GM19099 (cell line): Measurements from ENCODE around the gene FBLN2.

Source experiments
- POLR2A ChIP-seq: IDR thresholded peaks from 3 replicates; pipeline ENCODE4 v1.6.1; 2011; ENCODE audit warnings: low read depth; ENCODE audit not compliant: insufficient read length; ENCODE audit errors: extremely low read depth

Gene FBLN2

DNA sequence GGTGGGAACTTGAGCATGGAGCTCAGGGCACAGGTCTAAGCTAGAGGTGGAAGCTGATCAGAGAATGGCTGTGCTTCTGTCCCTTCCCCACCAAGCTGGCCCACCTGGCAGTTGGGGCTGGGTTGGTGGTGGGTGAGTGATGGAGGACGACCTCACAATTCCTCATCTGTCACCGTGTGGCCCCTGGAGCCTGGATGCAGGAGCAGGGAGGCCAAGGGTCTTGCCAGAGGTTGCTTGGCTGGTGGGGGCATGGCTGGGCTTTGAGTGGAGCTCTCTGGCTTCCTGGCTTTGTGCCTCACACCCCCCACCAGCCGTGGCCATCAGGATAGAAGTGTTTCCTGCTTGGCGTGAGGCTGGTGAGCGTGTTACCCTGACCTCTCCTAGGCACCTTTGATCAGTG lies 36.0 kb downstream of the FBLN2 start:
- no peak for TF ChIP-seq POLR2A

DNA sequence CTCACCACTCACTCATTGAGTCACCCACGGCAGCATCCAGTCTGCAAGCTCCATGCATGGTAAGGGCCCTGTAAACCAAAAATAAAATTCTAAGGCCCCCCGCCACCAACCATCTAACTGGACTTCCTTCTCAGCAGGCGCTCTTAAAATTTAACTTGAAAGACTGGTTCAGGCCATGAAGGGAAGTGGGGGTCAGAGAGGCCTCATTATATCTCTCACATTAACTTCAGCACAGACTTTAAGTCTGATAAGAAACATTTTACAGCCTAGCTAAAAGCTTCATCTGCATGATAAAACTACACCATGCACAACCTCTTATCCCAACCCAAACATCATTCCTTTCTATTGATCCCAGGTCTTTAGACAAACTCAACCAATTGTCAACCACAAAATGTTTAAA lies 38.5 kb downstream of the FBLN2 start:
- no peak for TF ChIP-seq POLR2A

- no peak for TF ChIP-seq POLR2A
These were observed 39.3 kb downstream of the FBLN2 start for GRCh38 chr3:13588221-13588701.

GRCh38 chr3:13588993-13589392 lies 40.1 kb downstream of the FBLN2 start:
- TF ChIP-seq POLR2A, result no peak

DNA sequence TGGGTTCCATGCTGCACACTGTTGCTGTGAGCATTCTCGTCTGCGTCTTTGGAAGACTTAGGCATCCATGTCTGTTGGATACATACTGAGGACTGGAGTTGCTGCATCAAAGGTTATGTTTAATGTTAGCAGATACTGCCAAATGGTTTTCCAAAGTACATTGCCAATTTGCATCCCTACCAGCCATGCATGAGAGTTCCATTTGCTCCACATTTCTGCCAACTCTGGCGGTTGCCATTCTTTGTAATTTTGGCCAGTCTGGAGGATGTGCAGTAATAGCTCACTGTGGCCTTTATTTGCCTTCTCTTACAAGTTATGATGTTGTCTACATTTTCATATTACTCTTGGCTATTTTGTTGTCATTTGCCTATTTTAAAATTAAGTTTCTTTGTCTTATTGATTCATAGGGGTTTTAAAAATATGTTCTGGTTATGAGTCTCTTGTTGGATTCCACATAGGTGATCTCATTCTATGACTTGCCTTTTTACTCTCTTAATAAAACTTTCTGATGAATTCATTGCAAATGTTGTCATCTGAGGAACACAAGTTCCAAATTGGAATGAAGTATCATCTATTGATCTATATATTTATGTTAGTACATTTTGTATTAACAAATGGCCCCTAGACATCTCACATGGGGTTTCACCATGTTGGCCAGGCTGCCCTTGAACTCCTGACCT lies 42.1 kb downstream of the FBLN2 start:
- no peak for TF ChIP-seq POLR2A

GRCh38 chr3:13593615-13594014 lies 44.7 kb downstream of the FBLN2 start:
- TF ChIP-seq POLR2A, result no peak

- no peak for TF ChIP-seq POLR2A
These were observed 45.2 kb downstream of the FBLN2 start for GRCh38 chr3:13594146-13594545.

DNA sequence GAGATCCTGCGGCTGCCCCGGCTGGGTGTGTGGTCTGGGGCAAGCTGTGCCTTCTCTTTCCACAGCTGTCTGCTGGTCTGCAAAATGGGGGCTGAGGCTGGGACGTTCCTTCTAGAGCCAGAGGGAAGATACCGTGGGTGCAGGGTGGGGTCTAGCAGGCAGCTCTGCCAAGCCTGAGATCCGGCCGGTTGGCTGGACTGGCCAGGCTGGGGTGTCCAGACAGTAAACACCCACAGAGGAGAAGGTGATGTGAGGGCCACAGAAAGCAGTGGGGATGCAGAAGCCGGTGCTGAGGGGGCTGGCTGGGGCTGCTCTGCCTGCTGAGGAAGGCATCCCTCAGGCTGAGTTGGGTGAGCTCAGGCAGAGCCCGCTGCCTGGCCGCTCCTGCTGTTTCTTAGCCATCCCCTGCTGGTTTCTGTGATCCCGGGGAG lies 46.1 kb downstream of the FBLN2 start:
- no peak for TF ChIP-seq POLR2A

GRCh38 chr3:13595485-13595884 lies 46.6 kb downstream of the FBLN2 start:
- no peak for TF ChIP-seq POLR2A

DNA sequence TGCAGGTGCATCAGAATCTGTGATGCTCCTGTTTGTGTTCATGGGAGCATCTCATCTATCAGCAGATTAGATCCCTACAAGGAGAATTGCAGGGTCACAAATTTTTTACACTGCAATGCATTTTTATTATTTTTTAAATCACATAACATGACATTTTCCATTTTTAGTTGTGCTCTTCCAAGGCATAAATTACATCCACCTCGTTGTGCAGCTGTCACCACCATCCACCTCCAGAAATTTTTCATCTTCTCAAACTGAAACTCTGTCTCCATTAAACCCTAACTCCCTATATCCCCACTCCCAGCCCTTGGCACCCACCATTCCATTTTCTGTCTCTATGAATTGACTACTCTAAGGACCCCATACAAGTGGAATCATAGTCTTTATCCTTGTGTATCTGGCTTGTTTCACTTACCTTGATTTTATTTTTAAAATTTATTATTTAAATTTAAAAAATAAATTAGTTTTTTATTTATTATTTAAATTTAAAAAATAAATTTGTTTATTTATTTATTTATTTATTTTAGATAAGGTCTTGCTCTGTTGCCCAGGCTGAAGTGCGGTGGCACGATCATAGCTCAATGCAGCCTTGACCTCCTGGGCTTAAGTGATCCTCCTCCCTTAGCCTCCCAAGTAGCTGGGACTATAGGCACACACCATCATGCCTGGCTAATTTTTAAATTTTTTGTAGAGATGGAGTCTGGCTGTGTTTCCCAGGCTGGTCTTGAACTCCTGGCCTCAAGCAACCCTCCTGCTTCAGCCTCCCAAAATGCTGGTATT lies 47.7 kb downstream of the FBLN2 start:
- no peak for TF ChIP-seq POLR2A

DNA sequence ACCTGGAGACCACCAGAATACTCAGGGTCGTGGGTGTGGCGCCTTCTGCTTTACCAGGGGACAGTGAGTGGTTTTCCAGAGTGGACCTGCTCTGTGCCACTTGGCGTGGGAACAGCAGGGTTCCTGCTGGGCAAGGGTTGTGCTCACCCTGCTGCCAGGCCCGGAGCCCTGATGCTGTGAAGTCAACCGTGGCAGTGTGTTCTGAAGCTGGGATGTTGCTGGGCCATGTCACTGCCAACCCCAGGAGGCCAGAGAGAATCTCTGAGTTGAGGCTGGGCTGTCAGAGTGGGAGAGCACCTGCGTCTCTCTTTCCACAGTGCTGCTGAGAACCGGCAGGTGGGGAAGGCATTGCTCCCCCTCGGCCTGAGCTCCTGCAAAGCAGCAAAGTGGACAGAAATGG lies 48.7 kb downstream of the FBLN2 start:
- no peak for TF ChIP-seq POLR2A

GRCh38 chr3:13598201-13598600 lies 49.3 kb downstream of the FBLN2 start:
- TF ChIP-seq POLR2A, result no peak

DNA sequence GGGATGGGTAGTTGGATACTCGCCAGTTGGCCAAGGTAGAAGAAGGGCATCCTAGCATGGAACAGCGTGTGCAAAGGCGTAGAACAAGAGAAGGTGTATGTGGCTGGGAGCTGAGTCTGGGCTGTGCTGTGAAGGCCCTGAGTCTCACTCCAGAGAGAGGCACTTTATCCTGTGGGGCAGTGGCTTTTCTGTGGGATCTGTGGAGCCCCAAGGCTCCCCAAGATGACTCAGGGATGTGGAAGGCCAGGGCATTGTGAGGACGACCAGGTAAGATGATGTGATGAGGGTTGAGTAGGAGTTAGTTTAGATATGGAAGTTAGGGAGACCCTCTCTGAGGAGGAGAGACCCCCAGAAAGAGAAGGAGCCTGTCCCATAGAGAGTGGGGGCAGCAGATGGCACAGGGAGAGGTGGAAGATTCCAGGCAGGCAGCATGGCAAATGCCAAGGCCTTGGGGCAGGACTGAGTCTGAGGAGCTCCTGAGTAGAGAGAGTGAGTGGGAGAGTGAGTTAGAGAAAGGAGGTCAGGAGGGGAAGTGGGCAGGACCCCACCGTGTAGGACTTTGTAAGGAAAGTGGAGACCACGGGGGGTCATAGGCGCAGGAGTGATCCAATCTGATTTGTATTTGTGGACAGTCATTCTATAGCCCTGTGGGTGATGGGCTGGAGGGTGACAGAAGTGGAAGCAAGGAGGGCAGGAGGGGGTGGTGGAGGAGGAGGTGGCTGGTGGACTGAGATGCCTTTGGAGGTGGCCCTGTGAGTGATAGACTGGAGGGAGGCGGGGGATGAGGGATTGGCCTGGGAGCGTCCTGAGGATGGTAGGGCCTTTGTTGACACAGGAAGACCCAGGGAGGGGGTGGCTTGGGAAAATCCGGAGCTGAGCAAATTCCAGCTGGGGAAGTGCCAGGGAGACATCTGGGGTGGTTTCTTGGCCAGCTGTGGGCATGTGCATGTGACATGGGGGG lies 50.3 kb downstream of the FBLN2 start:
- TF ChIP-seq POLR2A, result no peak

- TF ChIP-seq POLR2A, result no peak
These were observed 51.0 kb downstream of the FBLN2 start for GRCh38 chr3:13599887-13600450.
